Suprapubic skin (tissue), 3 donors: ENCODE data around the gene NFE2L2.
"Not testable (repeated sequence)": the region's sequence is repeated elsewhere in the genome, so short reads cannot be mapped to it uniquely, and the experiment has no call there.

Source experiments
- CTCF ChIP-seq, 2 donors: fragments of 200-600 bp in 1 of 2; fragments of 450-650 bp in 1 of 2; sonication (generic) in 1 of 2; IDR thresholded peaks; one replicate each; pipeline ENCODE4 v1.5.1; 2016 to 2019; ENCODE audit warnings: antibody characterized with exemption in 2 of 2, mild to moderate bottlenecking in 1 of 2, moderate library complexity in 1 of 2
- POLR2A ChIP-seq, 2 donors: fragments of 450-650 bp; IDR thresholded peaks; one replicate each; pipeline ENCODE4 v1.6.1; 2017; ENCODE audit warnings: antibody characterized with exemption in 2 of 2, mild to moderate bottlenecking in 2 of 2, moderate library complexity in 2 of 2

- not testable (repeated sequence) for TF ChIP-seq POLR2A, CTCF (IDR thresholded peaks at IDR 0.05)
Observed at GRCh38 chr2:177246523-177247030, 17.9 kb downstream of the NFE2L2 start.
